GM18520 (cell line): ENCODE measurements around the gene THOC1.

Source experiments
- ATAC-seq: cut with Tn5 transposase; IDR thresholded peaks from one replicate; pipeline ENCODE4 v1.9.1; 2021; ENCODE audit not compliant: unreplicated experiment

Gene THOC1

GRCh38 chr18:220708-221107, 47.1 kb downstream of the THOC1 start:
- ATAC-seq = no peak

DNA sequence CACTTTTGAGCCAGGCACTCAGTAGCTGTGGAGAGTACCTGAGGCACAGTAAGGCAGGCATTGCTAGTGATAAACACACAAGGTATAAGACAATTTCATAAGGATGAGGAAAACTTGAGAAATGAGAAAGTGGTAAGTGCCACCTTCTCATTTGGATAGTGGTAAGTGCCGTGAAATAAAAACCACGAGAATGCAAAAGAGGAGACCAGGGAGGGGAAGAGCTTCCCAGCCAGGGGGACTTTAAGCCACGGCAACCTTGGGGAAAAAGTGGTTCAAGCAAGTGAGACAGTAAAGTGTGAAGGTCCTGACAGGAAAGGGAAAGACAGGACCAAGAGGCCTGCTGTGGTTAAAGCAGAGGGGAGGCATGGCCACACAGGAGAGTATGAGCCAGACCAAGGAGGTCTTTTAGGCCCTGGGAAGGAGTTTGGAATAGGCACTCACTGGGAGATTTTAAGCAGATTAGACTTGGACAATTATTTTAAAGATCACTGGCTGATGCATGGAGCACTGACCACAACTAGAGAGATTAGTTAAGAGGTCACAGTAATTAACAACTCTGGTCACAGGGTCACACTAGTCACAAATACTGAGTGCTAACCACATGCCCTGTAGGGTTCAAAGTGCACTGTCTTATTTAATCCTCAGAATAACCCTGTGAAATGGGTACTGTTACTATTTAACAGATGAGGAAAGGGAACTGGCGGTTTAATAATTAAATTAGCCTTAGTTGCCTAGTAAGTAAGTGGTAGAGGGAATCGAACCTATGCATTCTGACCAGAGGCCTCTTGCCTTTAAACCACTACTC, 50.1 kb downstream of the THOC1 start:
- no peak for ATAC-seq

GRCh38 chr18:215448-216010, 52.3 kb downstream of the THOC1 start:
- ATAC-seq = no peak

DNA sequence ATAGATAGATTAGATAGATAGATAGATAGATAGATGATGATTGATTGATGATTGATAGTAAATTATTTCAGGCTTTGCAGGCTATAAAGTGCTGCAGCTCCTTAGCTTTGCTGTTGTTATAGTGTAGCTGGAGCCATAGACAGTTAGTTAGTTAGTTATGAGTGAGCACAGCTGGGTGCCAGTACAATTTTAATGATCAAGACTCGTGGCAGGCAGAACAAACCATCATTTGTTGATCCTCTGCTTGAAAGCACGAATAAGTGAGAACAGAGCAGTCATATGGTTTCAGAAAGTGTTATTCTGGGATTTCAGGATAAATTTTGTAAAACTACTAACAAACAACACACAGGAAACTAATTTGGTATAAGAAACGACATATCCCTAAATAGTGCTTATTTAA, 53.9 kb downstream of the THOC1 start:
- ATAC-seq = no peak

DNA sequence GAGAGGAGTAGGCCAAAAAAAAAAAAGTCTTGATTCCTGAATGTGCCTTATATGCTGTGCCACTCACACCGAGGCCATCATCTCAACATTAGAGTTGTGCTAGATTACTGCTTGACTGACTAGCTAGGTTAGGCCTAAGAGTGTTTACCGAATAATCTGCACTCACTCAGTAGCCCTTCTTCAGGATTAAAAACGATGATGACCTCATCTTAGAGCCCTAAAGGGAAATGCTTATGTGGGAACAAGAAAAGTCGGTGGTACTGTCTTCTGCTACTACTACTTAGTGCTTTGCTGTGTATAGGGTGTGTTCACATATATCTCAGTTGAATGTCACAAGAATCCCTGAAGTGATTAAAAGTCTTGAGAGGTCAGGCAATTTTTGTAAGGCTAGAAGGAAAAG, 54.3 kb downstream of the THOC1 start:
- ATAC-seq = no peak

- ATAC-seq = no peak
Measured at GRCh38 chr18:212780-213179, 55.1 kb downstream of the THOC1 start.

DNA sequence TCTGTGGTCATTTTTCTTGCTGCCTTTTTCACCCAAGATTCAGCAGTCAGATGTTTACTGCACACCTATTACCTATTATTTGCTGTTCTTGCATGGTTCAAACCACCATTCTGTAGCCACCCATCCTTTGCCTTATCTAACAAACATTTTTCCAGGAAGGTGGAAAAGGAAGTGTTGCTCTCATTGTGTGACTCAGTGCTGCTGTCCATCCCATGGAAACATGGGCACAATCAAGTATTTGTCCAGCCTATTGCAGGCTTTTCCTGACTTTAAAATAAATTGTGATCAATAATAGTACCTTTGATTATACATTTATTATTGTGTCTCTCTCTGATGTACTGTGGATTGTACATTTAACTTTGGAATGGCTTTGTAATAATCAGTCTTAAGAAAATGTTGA, 56.3 kb downstream of the THOC1 start:
- ATAC-seq = no peak

GRCh38 chr18:210733-211132, 57.1 kb downstream of the THOC1 start:
- no peak for ATAC-seq

GRCh38 chr18:210075-210474, 57.8 kb downstream of the THOC1 start:
- no peak for ATAC-seq

- ATAC-seq = no peak
Measured at GRCh38 chr18:199768-200167, 68.1 kb downstream of the THOC1 start.

DNA sequence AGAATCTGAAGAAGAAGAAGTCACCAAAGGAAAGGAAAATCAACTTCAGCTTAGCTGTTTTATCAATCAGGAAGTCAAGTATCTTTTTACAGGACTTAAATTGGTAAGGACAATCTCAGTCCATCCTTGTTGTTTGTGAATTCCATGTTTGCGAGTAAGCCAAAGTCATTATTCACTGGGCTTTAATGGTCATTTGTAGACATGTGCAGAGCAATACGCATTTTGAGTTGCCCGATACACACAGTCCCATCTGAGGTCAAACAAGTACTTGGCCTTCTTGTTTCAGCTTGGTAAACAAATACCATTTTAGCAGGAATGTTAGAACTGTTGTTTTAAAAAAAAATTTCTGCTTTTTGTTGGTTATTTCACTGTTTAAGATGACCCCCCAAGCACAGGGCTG, 68.6 kb downstream of the THOC1 start:
- no peak for ATAC-seq

- no peak for ATAC-seq
Measured at GRCh38 chr18:195651-196050, 72.2 kb downstream of the THOC1 start.

DNA sequence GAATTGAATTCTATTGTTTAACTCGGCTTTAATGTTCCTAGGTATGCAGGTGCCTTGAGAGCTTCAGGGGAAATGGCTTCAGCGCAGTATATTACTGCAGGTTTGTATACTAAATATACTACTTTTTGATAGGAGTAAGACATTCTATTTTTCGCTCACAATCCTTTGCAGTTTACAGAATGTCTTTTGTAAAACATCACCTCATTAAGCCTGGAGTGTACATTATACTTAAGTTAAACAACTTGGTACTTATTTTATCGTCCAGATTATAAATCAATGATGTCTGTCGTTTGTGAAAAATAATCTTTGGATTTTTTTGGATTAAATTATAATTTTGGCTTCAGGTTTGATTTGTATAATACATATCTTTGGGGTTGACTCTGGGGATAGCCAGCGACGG, 75.0 kb downstream of the THOC1 start:
- ATAC-seq = no peak

- no peak for ATAC-seq
Measured at GRCh38 chr18:191725-192124, 76.1 kb downstream of the THOC1 start.

- ATAC-seq = no peak
Measured at GRCh38 chr18:189254-189653, 78.6 kb downstream of the THOC1 start.

DNA sequence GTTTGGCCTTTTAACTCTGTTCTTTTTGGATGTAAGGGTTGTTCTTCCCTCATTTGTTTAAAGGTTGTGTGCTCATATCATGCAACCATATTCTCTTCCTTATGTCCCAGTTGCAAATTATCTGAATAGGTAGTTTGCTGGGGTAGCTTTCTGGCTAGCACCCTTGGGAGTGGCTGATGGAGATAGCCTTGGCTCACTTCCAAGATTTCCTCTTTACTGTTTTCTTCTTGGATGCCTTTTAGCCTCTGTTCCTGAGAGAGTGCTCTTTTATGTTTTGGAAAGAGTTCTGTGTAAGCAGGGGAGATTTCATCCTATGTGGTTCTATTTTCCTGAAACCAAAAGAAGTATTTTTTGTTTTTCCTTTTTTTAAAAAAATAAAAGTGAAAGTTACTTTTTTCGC, 84.1 kb downstream of the THOC1 start:
- no peak for ATAC-seq

DNA sequence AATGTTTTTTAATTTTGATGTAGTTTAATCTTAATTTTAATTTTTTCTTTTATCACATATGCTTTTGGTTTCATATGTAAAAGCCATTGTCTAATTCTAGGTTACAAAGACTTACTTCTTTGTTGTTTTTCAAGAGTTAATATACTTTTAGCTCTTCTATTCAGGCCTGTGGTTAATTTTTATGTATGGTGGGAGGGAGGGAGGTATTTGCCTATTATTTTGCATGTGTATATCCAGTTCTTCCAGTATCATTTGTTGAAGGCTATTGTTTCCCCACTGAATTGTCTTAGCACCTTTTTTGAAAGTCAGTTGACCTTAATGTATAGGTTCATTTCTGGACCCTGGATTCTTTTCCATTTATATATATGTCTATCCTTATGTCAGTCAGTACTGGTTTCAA, 86.1 kb downstream of the THOC1 start:
- no peak for ATAC-seq

- ATAC-seq = no peak
Measured at GRCh38 chr18:179499-179898, 88.3 kb downstream of the THOC1 start.

DNA sequence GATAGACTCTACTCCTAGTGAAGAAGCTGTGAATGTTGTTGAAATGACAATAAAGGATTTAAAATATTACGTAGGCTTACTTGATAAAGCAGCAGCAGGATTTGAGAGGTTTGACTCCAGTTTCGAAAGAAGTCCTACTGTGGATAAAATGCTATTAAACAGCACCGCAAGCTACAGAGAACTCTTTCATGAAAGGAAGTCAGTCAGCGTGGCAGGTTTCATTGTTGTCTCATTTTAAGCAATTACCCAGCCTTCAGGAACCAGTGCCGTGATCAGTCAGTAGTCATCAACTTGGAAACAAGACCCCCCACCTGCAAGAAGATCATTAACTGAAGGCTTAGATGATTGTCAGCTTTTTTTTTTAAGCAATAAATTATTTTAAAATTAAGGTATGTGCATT, 95.5 kb downstream of the THOC1 start:
- no peak for ATAC-seq
